Ovary (tissue), 3 donors: Measurements from ENCODE around the gene DNER.

ENCODE experiments used
- CTCF ChIP-seq, 3 donors: fragments of 450-650 bp in 2 of 3; fragments of 200-600 bp in 1 of 3; IDR thresholded peaks; one replicate each; pipeline versions ENCODE4 v1.5.1 to v1.8.0; 2016 to 2022; ENCODE audit warnings: antibody characterized with exemption in 3 of 3, mild to moderate bottlenecking in 1 of 3
- EP300 ChIP-seq: sonication (generic); formaldehyde crosslinking; IDR thresholded peaks from one replicate; pipeline ENCODE4 v1.6.1; 2017; ENCODE audit warnings: antibody characterized with exemption
- POLR2A ChIP-seq: fragments of 450-650 bp; IDR thresholded peaks from one replicate; pipeline ENCODE4 v1.6.1; 2017; ENCODE audit warnings: antibody characterized with exemption, mild to moderate bottlenecking, moderate library complexity
- donor health status: DM: no; HTN: no; CAD: no.

GRCh38 chr2:229642371-229642770 lies 72.0 kb downstream of the DNER start:
- TF ChIP-seq CTCF (IDR thresholded peaks at IDR 0.05) (no peak), POLR2A (no peak), EP300 (no peak)
